ENCODE results near the gene NFYB. TPM values are rescaled to one million over a fixed set of nuclear protein-coding genes. Genes with fewer than 3 reads are reported as not detected.

Gene NFYB
- total and polyA plus RNA-seq, 9 of the 15 experiments (the other 6 are each of a cell fraction or from before 2014, with no cell fraction given): 14.5 to 51.5 (median 32.3) TPM

DNA sequence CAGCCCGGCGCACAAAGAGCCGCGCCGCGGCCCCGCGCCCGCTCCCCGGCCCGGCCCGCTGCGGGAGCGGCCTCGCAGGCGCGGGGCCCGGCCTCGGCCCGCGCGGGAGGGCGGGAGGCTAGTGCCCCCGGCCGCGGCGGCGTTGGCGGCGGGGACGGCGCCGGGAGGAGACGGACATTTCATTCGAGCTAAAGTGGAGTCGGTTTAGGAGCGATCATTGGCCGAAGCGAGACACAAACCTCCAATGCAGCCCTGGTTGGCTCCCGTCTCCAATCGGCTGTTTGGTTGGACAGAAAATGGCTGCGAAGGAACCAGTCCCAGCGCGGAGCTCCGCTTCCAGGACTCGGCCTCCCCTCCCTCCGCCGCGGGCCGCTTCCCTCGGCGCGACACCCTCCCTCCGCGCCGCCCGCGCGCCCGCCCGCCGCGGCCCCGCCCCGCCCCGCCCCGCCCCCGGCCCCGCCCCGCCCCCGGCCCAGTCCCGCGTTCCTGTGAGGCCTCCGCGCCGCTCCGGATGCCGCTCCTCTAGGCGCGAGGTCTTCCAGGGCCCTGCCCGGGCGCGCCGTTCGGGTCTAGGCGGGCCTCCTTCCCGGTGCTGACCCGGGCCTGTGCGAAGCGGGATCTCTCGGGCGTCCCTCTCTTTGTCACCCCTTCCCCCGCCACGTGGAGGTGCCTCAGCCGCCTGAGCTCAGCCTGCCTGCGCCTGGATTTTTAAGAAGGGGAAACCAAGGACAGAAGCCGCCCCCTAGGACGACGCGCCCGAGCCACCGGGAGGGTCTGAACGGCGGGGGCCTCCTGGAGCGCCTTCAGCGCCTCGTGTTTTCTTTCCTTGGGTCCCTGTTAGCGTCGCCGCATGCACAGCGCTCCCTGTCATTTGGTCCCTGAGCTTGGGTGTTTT, at the start of gene NFYB (continued):
- TF ChIP-seq SIX5 (IDR thresholded peaks at IDR 0.05; ENCODE audit: borderline replicate concordance in 1 of 2, insufficient read depth in 1 of 2, low read depth in 1 of 2, low read length in 2 of 2): 0 out of 4 replicates have a peak, but pooled peaks of 1 of the 2 experiments have one; percentile 14
- TF ChIP-seq, protein P1, sequence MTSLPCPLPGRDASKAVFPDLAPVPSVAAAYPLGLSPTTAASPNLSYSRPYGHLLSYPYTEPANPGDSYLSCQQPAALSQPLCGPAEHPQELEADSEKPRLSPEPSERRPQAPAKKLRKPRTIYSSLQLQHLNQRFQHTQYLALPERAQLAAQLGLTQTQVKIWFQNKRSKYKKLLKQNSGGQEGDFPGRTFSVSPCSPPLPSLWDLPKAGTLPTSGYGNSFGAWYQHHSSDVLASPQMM (CRISPR knock-in tag; IDR thresholded peaks at IDR 0.05): no peak
- no peak for TF ChIP-seq ARID1B (IDR thresholded peaks at IDR 0.05)
- TF ChIP-seq, protein P2, sequence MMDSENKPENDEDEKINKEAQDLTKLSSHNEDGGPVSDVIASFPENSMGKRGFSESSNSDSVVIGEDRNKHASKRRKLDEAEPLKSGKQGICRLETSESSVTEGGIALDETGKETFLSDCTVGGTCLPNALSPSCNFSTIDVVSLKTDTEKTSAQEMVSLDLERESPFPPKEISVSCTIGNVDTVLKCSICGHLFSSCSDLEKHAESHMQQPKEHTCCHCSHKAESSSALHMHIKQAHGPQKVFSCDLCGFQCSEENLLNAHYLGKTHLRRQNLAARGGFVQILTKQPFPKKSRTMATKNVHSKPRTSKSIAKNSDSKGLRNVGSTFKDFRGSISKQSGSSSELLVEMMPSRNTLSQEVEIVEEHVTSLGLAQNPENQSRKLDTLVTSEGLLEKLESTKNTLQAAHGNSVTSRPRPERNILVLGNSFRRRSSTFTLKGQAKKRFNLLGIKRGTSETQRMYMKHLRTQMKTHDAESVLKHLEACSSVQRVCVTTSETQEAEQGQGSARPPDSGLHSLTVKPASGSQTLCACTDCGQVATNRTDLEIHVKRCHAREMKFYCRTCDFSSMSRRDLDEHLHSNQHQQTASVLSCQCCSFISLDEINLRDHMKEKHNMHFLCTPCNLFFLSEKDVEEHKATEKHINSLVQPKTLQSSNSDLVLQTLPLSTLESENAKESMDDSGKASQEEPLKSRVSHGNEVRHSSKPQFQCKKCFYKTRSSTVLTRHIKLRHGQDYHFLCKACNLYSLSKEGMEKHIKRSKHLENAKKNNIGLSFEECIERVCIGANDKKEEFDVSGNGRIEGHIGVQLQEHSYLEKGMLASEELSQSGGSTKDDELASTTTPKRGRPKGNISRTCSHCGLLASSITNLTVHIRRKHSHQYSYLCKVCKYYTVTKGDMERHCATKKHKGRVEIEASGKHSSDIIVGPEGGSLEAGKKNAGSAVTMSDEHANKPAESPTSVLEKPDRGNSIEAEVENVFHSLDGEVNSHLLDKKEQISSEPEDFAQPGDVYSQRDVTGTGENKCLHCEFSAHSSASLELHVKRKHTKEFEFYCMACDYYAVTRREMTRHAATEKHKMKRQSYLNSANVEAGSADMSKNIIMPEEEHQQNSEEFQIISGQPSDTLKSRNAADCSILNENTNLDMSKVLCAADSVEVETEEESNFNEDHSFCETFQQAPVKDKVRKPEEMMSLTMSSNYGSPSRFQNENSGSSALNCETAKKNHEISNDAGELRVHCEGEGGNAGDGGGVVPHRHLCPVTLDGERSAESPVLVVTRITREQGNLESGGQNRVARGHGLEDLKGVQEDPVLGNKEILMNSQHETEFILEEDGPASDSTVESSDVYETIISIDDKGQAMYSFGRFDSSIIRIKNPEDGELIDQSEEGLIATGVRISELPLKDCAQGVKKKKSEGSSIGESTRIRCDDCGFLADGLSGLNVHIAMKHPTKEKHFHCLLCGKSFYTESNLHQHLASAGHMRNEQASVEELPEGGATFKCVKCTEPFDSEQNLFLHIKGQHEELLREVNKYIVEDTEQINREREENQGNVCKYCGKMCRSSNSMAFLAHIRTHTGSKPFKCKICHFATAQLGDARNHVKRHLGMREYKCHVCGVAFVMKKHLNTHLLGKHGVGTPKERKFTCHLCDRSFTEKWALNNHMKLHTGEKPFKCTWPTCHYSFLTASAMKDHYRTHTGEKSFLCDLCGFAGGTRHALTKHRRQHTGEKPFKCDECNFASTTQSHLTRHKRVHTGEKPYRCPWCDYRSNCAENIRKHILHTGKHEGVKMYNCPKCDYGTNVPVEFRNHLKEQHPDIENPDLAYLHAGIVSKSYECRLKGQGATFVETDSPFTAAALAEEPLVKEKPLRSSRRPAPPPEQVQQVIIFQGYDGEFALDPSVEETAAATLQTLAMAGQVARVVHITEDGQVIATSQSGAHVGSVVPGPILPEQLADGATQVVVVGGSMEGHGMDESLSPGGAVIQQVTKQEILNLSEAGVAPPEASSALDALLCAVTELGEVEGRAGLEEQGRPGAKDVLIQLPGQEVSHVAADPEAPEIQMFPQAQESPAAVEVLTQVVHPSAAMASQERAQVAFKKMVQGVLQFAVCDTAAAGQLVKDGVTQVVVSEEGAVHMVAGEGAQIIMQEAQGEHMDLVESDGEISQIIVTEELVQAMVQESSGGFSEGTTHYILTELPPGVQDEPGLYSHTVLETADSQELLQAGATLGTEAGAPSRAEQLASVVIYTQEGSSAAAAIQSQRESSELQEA (IDR thresholded peaks at IDR 0.05; ENCODE audit: low read depth): no peak
- no peak for TF ChIP-seq FUS (optimal IDR thresholded peaks at IDR 0.05; ENCODE audit: low read depth, low read length)
- TF ChIP-seq NRF1 (conservative IDR thresholded peaks at IDR 0.05 in 1 of 2, IDR thresholded peaks at IDR 0.05 in 1 of 2): no peak; a peak in 1 of 4 replicates
- TF ChIP-seq, protein P3, sequence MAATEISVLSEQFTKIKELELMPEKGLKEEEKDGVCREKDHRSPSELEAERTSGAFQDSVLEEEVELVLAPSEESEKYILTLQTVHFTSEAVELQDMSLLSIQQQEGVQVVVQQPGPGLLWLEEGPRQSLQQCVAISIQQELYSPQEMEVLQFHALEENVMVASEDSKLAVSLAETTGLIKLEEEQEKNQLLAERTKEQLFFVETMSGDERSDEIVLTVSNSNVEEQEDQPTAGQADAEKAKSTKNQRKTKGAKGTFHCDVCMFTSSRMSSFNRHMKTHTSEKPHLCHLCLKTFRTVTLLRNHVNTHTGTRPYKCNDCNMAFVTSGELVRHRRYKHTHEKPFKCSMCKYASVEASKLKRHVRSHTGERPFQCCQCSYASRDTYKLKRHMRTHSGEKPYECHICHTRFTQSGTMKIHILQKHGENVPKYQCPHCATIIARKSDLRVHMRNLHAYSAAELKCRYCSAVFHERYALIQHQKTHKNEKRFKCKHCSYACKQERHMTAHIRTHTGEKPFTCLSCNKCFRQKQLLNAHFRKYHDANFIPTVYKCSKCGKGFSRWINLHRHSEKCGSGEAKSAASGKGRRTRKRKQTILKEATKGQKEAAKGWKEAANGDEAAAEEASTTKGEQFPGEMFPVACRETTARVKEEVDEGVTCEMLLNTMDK (IDR thresholded peaks at IDR 0.05; ENCODE audit: borderline replicate concordance, insufficient read depth, low read depth, low read length, poor library complexity, severe bottlenecking): no peak
- TF ChIP-seq, protein P4, sequence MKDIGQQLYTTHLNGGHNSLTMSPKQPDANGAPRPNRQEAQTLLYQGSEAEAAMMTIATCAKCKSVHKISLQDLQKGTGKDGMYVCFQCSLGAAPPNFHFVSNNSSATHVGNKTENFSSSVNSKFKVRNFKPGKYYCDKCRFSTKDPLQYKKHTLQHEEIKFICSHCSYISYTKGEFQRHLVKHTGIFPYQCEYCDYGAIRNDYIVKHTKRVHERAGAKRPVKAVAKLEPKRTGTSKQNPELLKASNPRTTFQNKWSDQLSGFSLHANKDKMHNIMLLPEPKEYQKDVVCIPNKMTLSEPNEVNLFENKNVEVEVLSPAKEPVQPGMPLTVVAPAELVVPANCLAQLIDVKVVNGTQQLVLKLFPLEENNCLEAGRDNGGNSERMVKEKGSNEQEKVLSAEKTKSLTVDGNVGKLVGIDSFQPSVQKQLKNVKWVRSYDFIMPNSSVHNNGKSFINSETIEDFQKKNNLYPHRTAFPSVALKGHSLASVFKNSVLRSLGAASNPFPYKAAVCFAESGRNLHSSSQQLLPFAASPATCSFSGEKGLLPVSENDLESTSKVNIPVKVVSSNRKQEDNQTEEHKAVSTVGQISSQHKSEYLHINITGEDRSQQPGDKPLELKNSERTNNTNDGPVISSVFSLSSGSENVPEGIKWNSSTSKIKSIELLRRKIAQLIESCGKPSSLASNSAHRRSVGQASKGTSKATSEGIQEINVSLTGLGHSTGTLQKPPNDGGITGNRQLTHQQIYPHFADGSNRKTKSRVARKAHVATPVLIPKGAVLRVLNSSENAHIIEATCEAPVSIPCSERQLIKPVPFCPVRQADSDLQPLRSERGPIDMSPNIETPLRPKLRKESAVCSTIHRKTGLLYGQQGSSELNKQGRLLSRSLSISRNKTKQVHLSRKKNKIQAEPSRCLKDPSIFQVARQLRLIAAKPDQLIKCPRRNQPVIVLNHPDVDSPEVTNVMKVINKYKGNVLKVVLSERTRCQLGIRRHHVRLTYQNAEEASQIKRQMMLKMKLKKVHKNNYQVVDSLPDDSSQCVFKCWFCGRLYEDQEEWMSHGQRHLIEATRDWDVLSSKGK (CRISPR knock-in tag; IDR thresholded peaks at IDR 0.05): no peak
- TF ChIP-seq CCNT2 (IDR thresholded peaks at IDR 0.05; ENCODE audit: borderline replicate concordance, extremely low read depth, insufficient read length, low read depth, low read length): no peak
- TF ChIP-seq BHLHE40 (IDR thresholded peaks at IDR 0.05; ENCODE audit: low read length): no peak

All from K562 (cell line).